A549 (cell line): ENCODE data around the gene CCDC137. TPM values are rescaled to one million over a fixed set of nuclear protein-coding genes. Genes with fewer than 3 reads are reported as not detected.

Experiments
- ATAC-seq, 2 experiments: fragments of 200-7000 bp in 1 of 2; fragments of >200 bp in 1 of 2; cut with Nextera tagmentation in 1 of 2; cut with Tn5 transposase in 1 of 2; 3 replicates each; pipeline versions ENCODE4 v1.8.0 to v1.9.1; 2018 to 2020; ENCODE audit warnings: mild to moderate bottlenecking in 1 of 2, moderate library complexity in 1 of 2
- CTCF ChIA-PET: fragments of 300-600 bp; sonication (Branson Sonifier 250); formaldehyde crosslinking; extraction: SDS; loops from one replicate; lab custom pipeline; 2021; ENCODE audit warnings: antibody characterized with exemption, inconsistent platforms; lab: Yijun Ruan, JAX
- POLR2A ChIA-PET: fragments of 350-600 bp; formaldehyde crosslinking; extraction: SDS; loops from one replicate; lab custom pipeline; 2021; ENCODE audit warnings: antibody characterized with exemption, inconsistent platforms; lab: Yijun Ruan, JAX
- DNase-seq, 2 experiments: peaks; one replicate each; pipeline versions ENCODE4 v3.0.0 to v3.0.0-alpha.2; 2011 to 2016; ENCODE audit warnings: low read depth in 1 of 2, low spot score in 1 of 2
- FAIRE-seq: peaks from 2 replicates; lab custom pipeline; 2011; peaks lifted over from hg19 to GRCh38; lab: Jason Lieb, UNC
- H3K27ac ChIP-seq, 2 experiments: fragments of >200 bp; sonication (Bioruptor Twin); formaldehyde crosslinking; 3 replicates each; pipeline ENCODE4 v1.5.1; 2016 to 2017
- H3K4me1 ChIP-seq: fragments of >200 bp; sonication (Bioruptor Twin); formaldehyde crosslinking; 3 replicates; pipeline ENCODE4 v1.6.1; 2016
- H3K4me2 ChIP-seq: fragments of >200 bp; sonication (Bioruptor Twin); formaldehyde crosslinking; 3 replicates; pipeline ENCODE4 v1.6.1; 2016
- H3K4me3 ChIP-seq: fragments of >200 bp; sonication (Bioruptor Twin); formaldehyde crosslinking; 3 replicates; pipeline ENCODE4 v1.5.1; 2016
- H3K9me3 ChIP-seq: fragments of >200 bp; sonication (Bioruptor Twin); formaldehyde crosslinking; 3 replicates; pipeline ENCODE4 v1.6.1; 2016
- MAFK ChIP-seq: fragments of 450-650 bp; IDR thresholded peaks from 2 replicates; pipeline ENCODE4 v1.6.1; 2014; ENCODE audit not compliant: partially characterized antibody
- NFE2L2 ChIP-seq: fragments of 150-350 bp; conservative IDR thresholded peaks from 2 replicates; pipeline ENCODE4 v1.6.1; 2014; ENCODE audit warnings: low read length
- WGBS: methylation state at CpG from one replicate; pipeline ENCODE4 v1.1.6; 2017; ENCODE audit errors: missing lambda C conversion rate; 5-methylcytosine and 5-hydroxymethylcytosine counted together
- polyA plus RNA-seq, 4 experiments: library from polyadenylated mRNA; depleted of rRNA in 3 of 4; stranded (reverse); fragments of >200 nt; fragmentation: RNase III in 1 of 4; extraction: RNeasy Plus Mini Kit Qiagen cat#74134 plus additional on column Dnase treatment in 1 of 4; gene quantifications; 2 replicates in 3 of 4; 3 replicates in 1 of 4; pipeline ENCODE4 v1.2.3, GENCODE V29; 2011 to 2017
- small RNA-seq, 6 experiments: library from RNA; depleted of rRNA; stranded (forward); fragments of <200 nt; gene quantifications; one replicate each; pipeline ENCODE3, GENCODE V24; 2012
- TF ChIP-seq, protein P1 (sequence below): fragments of 450-650 bp; IDR thresholded peaks from 2 replicates; pipeline ENCODE4 v1.6.1; 2014; ENCODE audit warnings: antibody characterized with exemption
- TF ChIP-seq, protein P2 (sequence below): IDR thresholded peaks from 2 replicates; pipeline ENCODE4 v1.6.1; 2012

The CCDC137 gene
- polyA plus RNA-seq, 2 of the 4 experiments (the other 2 are of a cell fraction): 22.6 to 55.0 TPM

DNA sequence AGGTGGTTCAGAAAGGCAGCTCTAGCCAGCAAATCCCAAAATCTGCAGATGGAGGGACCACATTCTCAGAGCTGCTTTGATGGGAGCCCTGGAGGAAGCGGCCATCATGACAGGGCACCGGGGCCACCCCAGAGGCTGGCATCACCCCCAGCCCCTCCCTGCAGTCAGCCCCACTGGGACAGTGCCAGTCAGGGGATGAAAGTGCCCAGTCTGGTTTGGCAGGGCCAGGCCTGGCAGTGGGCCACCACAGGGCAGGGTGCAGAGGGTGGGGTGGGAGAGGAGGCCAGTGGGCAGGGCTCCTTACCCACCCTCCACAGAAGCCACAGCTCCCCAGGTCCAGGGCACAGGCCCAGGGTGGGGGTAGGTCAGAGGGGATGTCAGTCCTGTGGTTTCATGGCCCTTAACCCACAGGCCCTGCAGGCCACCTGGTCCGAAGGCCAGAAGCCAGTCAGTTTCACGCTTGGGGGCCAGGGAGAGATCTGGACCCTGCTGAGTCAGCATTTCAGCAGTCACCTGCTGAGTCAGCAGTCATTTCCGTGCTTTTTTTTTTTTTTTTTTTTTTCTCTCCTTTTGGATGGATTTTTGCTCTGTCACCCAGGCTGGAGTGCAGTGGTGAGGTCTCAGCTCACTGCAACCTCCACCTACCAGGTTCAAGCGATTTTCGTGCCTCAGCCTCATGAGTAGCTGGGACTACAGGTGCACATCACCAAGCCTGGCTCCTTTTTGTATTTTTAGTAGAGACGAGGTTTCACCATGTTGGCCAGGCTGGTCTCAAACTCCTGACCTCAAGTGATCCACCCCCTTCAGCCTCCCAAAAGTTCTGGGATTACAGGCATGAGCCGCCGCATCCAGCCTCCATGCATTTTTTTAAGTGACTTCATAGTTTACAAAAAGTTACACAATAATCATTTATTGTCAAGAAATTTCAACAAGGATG, 55.9 kb downstream of the CCDC137 start:
- H3K27ac ChIP-seq: peak overlapping the region in 1 of 2 experiments; percentile 72; a peak in 3 of 6 replicates
- peaks cover 19% of the 10 kb centered on the region for H3K4me1 ChIP-seq
- no peaks in the 10 kb centered on the region for H3K9me3 ChIP-seq
- POLR2A ChIA-PET: interaction anchor here (3.5 kb wide), 1 partner anchor 10 kb away, joined by 18 read pairs; the partner anchor contains the start of gene SLC25A10
- no peak for FAIRE-seq
- ATAC-seq: peak; percentile 29 to 40; a peak in 5 of 6 replicates
- no peak for DNase-seq
- TF ChIP-seq NFE2L2 (0 out of 2 replicates have a peak, but pooled peaks have one; percentile 17), MAFK (peak; percentile 100)
- TF ChIP-seq, protein P1, sequence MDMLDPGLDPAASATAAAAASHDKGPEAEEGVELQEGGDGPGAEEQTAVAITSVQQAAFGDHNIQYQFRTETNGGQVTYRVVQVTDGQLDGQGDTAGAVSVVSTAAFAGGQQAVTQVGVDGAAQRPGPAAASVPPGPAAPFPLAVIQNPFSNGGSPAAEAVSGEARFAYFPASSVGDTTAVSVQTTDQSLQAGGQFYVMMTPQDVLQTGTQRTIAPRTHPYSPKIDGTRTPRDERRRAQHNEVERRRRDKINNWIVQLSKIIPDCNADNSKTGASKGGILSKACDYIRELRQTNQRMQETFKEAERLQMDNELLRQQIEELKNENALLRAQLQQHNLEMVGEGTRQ: no peak
- TF ChIP-seq, protein P2, sequence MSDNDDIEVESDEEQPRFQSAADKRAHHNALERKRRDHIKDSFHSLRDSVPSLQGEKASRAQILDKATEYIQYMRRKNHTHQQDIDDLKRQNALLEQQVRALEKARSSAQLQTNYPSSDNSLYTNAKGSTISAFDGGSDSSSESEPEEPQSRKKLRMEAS: 0 out of 2 replicates have a peak, but pooled peaks have one; percentile 5
- TF ChIP-seq, all 56 proteins: peak for 3
- no peak overlapping the region for H3K4me3 ChIP-seq
- CTCF ChIA-PET: interaction anchor here (0.6 to 7.7 kb wide), 7 partner anchors 8 to 99 kb away, joined by 3 to 55 read pairs (median 4); partner anchors contain the start of gene SLC25A10
- WGBS: 69% methylated on average over 9 of the region's 10 CpGs
- no peak overlapping the region for H3K4me2 ChIP-seq

Small RNA genes lying within 50 kb of the gene (small RNA-seq; reads per million reads assigned to genes)
- 0 reads per million in 6 experiments for gene MIR6786

Other genes starting within 250 kb of the CCDC137 start
- gene ACTG1, start 153.9 kb upstream of the CCDC137 start, polyA plus RNA-seq (2011; rRNA removed): 2,042 and 2,306 TPM in 2 replicates
- gene ACTG1, start 153.9 kb upstream of the CCDC137 start, polyA plus RNA-seq (2017; fragmentation: RNase III; extraction: RNeasy Plus Mini Kit Qiagen cat#74134 plus additional on column Dnase treatment): 7,182 to 8,782 TPM (median 7,263 TPM) in 3 replicates
- gene FSCN2, start 138.4 kb upstream of the CCDC137 start, polyA plus RNA-seq (2011; rRNA removed): 0.84 and 1.2 TPM in 2 replicates
- 1.3 to 1.7 TPM (median 1.3 TPM) in 3 replicates for gene FSCN2, start 138.4 kb upstream of the CCDC137 start, polyA plus RNA-seq (2017; fragmentation: RNase III; extraction: RNeasy Plus Mini Kit Qiagen cat#74134 plus additional on column Dnase treatment)
- 5.4 and 7.2 TPM in 2 replicates for gene FAAP100, start 114.4 kb upstream of the CCDC137 start, polyA plus RNA-seq (2011; rRNA removed)
- 16.2 to 17.7 TPM (median 16.8 TPM) in 3 replicates for gene FAAP100, start 114.4 kb upstream of the CCDC137 start, polyA plus RNA-seq (2017; fragmentation: RNase III; extraction: RNeasy Plus Mini Kit Qiagen cat#74134 plus additional on column Dnase treatment)
- gene NPLOC4, start 29.6 kb upstream of the CCDC137 start, polyA plus RNA-seq (2011; rRNA removed): 101 and 130 TPM in 2 replicates
- gene NPLOC4, start 29.6 kb upstream of the CCDC137 start, polyA plus RNA-seq (2017; fragmentation: RNase III; extraction: RNeasy Plus Mini Kit Qiagen cat#74134 plus additional on column Dnase treatment): 91.1 to 98.5 TPM (median 92.2 TPM) in 3 replicates
- gene TSPAN10, start 29.5 kb upstream of the CCDC137 start, polyA plus RNA-seq (2011; rRNA removed): 1.4 and 1.7 TPM in 2 replicates
- gene TSPAN10, start 29.5 kb upstream of the CCDC137 start, polyA plus RNA-seq (2017; fragmentation: RNase III; extraction: RNeasy Plus Mini Kit Qiagen cat#74134 plus additional on column Dnase treatment): 5.4 to 7.1 TPM (median 6.3 TPM) in 3 replicates
- 1.0 and 1.2 TPM in 2 replicates for gene PDE6G, start 10.2 kb upstream of the CCDC137 start, polyA plus RNA-seq (2011; rRNA removed)
- gene PDE6G, start 10.2 kb upstream of the CCDC137 start, polyA plus RNA-seq (2017; fragmentation: RNase III; extraction: RNeasy Plus Mini Kit Qiagen cat#74134 plus additional on column Dnase treatment): 0.90 to 2.0 TPM (median 1.2 TPM) in 3 replicates
- gene OXLD1, start 132 bp upstream of the CCDC137 start, polyA plus RNA-seq (2011; rRNA removed): 34.6 and 38.7 TPM in 2 replicates
- 43.9 to 47.7 TPM (median 47.1 TPM) in 3 replicates for gene OXLD1, start 132 bp upstream of the CCDC137 start, polyA plus RNA-seq (2017; fragmentation: RNase III; extraction: RNeasy Plus Mini Kit Qiagen cat#74134 plus additional on column Dnase treatment)
- 43.8 and 45.2 TPM in 2 replicates for gene ARL16, start 17.1 kb downstream of the CCDC137 start, polyA plus RNA-seq (2011; rRNA removed)
- gene ARL16, start 17.1 kb downstream of the CCDC137 start, polyA plus RNA-seq (2017; fragmentation: RNase III; extraction: RNeasy Plus Mini Kit Qiagen cat#74134 plus additional on column Dnase treatment): 52.8 to 55.8 TPM (median 53.6 TPM) in 3 replicates
- gene HGS, start 17.3 kb downstream of the CCDC137 start, polyA plus RNA-seq (2011; rRNA removed): 75.7 and 85.9 TPM in 2 replicates
- 127 to 130 TPM (median 129 TPM) in 3 replicates for gene HGS, start 17.3 kb downstream of the CCDC137 start, polyA plus RNA-seq (2017; fragmentation: RNase III; extraction: RNeasy Plus Mini Kit Qiagen cat#74134 plus additional on column Dnase treatment)
- gene MRPL12, start 36.6 kb downstream of the CCDC137 start, polyA plus RNA-seq (2011; rRNA removed): 152 and 161 TPM in 2 replicates
- gene MRPL12, start 36.6 kb downstream of the CCDC137 start, polyA plus RNA-seq (2017; fragmentation: RNase III; extraction: RNeasy Plus Mini Kit Qiagen cat#74134 plus additional on column Dnase treatment): 197 to 233 TPM (median 215 TPM) in 3 replicates
- gene SLC25A10, start 45.5 kb downstream of the CCDC137 start, polyA plus RNA-seq (2011; rRNA removed): 20.0 and 25.8 TPM in 2 replicates
- 43.4 to 47.1 TPM (median 47.0 TPM) in 3 replicates for gene SLC25A10, start 45.5 kb downstream of the CCDC137 start, polyA plus RNA-seq (2017; fragmentation: RNase III; extraction: RNeasy Plus Mini Kit Qiagen cat#74134 plus additional on column Dnase treatment)
- 0.05 and 0.19 TPM in 2 replicates for gene GCGR, start 137.4 kb downstream of the CCDC137 start, polyA plus RNA-seq (2011; rRNA removed)
- gene GCGR, start 137.4 kb downstream of the CCDC137 start, polyA plus RNA-seq (2017; fragmentation: RNase III; extraction: RNeasy Plus Mini Kit Qiagen cat#74134 plus additional on column Dnase treatment): 0.37 to 0.46 TPM (median 0.45 TPM) in 3 replicates
- 30.9 and 32.0 TPM in 2 replicates for gene MCRIP1, start 166.6 kb downstream of the CCDC137 start, polyA plus RNA-seq (2011; rRNA removed)
- 43.9 to 51.0 TPM (median 45.1 TPM) in 3 replicates for gene MCRIP1, start 166.6 kb downstream of the CCDC137 start, polyA plus RNA-seq (2017; fragmentation: RNase III; extraction: RNeasy Plus Mini Kit Qiagen cat#74134 plus additional on column Dnase treatment)
- gene PPP1R27, start 168.3 kb downstream of the CCDC137 start, polyA plus RNA-seq (2011; rRNA removed): not detected in 2 replicates
- 0.09 TPM in 1 of 3 replicates, not detected in the others for gene PPP1R27, start 168.3 kb downstream of the CCDC137 start, polyA plus RNA-seq (2017; fragmentation: RNase III; extraction: RNeasy Plus Mini Kit Qiagen cat#74134 plus additional on column Dnase treatment)
- gene P4HB, start 193.8 kb downstream of the CCDC137 start, polyA plus RNA-seq (2011; rRNA removed): 102 and 285 TPM in 2 replicates
- gene P4HB, start 193.8 kb downstream of the CCDC137 start, polyA plus RNA-seq (2017; fragmentation: RNase III; extraction: RNeasy Plus Mini Kit Qiagen cat#74134 plus additional on column Dnase treatment): 606 to 622 TPM (median 607 TPM) in 3 replicates
- 44.3 and 64.0 TPM in 2 replicates for gene ARHGDIA, start 204.6 kb downstream of the CCDC137 start, polyA plus RNA-seq (2011; rRNA removed)
- 497 to 567 TPM (median 503 TPM) in 3 replicates for gene ARHGDIA, start 204.6 kb downstream of the CCDC137 start, polyA plus RNA-seq (2017; fragmentation: RNase III; extraction: RNeasy Plus Mini Kit Qiagen cat#74134 plus additional on column Dnase treatment)
- 125 and 130 TPM in 2 replicates for gene ALYREF, start 224.8 kb downstream of the CCDC137 start, polyA plus RNA-seq (2011; rRNA removed)
- 135 to 164 TPM (median 141 TPM) in 3 replicates for gene ALYREF, start 224.8 kb downstream of the CCDC137 start, polyA plus RNA-seq (2017; fragmentation: RNase III; extraction: RNeasy Plus Mini Kit Qiagen cat#74134 plus additional on column Dnase treatment)
- gene ANAPC11, start 225.0 kb downstream of the CCDC137 start, polyA plus RNA-seq (2011; rRNA removed): 351 and 428 TPM in 2 replicates
- gene ANAPC11, start 225.0 kb downstream of the CCDC137 start, polyA plus RNA-seq (2017; fragmentation: RNase III; extraction: RNeasy Plus Mini Kit Qiagen cat#74134 plus additional on column Dnase treatment): 352 to 382 TPM (median 377 TPM) in 3 replicates
- gene NPB, start 235.5 kb downstream of the CCDC137 start, polyA plus RNA-seq (2011; rRNA removed): 0.34 and 0.41 TPM in 2 replicates
- 0.29 to 0.45 TPM (median 0.38 TPM) in 3 replicates for gene NPB, start 235.5 kb downstream of the CCDC137 start, polyA plus RNA-seq (2017; fragmentation: RNase III; extraction: RNeasy Plus Mini Kit Qiagen cat#74134 plus additional on column Dnase treatment)
- gene PCYT2, start 244.7 kb downstream of the CCDC137 start, polyA plus RNA-seq (2011; rRNA removed): 7.1 and 7.7 TPM in 2 replicates
- 14.8 to 17.0 TPM (median 16.3 TPM) in 3 replicates for gene PCYT2, start 244.7 kb downstream of the CCDC137 start, polyA plus RNA-seq (2017; fragmentation: RNase III; extraction: RNeasy Plus Mini Kit Qiagen cat#74134 plus additional on column Dnase treatment)